ENCODE measurements around the gene CPNE2.

- TF ChIP-seq CTCF (IDR thresholded peaks at IDR 0.05) (no peak), POLR2A (IDR thresholded peaks at IDR 0.05) (no peak)
These were observed 23.3 kb downstream of the CPNE2 start for GRCh38 chr16:57115514-57116182.

Measured in testis (tissue), 2 donors.